Measurements from ENCODE around the gene MAST4.

GRCh38 chr5:67043796-67044511 is 447.8 kb downstream of the MAST4 start:
- TF ChIP-seq, protein P1, sequence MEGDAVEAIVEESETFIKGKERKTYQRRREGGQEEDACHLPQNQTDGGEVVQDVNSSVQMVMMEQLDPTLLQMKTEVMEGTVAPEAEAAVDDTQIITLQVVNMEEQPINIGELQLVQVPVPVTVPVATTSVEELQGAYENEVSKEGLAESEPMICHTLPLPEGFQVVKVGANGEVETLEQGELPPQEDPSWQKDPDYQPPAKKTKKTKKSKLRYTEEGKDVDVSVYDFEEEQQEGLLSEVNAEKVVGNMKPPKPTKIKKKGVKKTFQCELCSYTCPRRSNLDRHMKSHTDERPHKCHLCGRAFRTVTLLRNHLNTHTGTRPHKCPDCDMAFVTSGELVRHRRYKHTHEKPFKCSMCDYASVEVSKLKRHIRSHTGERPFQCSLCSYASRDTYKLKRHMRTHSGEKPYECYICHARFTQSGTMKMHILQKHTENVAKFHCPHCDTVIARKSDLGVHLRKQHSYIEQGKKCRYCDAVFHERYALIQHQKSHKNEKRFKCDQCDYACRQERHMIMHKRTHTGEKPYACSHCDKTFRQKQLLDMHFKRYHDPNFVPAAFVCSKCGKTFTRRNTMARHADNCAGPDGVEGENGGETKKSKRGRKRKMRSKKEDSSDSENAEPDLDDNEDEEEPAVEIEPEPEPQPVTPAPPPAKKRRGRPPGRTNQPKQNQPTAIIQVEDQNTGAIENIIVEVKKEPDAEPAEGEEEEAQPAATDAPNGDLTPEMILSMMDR (IDR thresholded peaks at IDR 0.05), result no peak
- no peak for TF ChIP-seq POLR2A (IDR thresholded peaks at IDR 0.05)

Data from uterus (tissue), 2 donors.